ENCODE data around the gene IGFBP4.

IGFBP4 gene

DNA sequence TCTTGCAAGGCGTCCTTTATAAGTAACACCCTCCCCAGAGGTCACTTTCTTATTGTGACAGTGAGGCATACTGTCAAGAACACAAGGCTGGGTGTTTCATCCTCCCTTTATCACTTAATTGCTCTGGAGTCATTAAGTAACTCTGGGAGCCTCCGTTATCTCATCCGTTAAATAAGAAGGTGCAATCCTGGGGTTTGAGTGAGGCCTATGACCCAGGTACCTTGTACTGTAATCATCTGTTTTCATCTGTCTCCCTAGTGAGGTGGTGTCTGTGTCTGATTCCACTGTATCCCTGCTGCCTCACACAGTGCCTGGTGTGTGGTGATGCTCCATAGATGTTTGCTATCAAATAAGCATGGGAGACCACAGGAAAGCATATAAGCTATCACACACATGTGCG is 40.4 kb downstream of the IGFBP4 start:
- H3K36me3 ChIP-seq (ENCODE audit: control insufficient read depth, insufficient read depth, low read length), result no peaks in the 10 kb centered on the region
- H3K9ac ChIP-seq (ENCODE audit: low read length), result no peak overlapping the region
- H3K27ac ChIP-seq (ENCODE audit: low read depth, low read length), result no peak overlapping the region
- H3K27me3 ChIP-seq (ENCODE audit: control insufficient read depth, insufficient read depth, low read length), result no peaks in the 10 kb centered on the region
- H3K4me3 ChIP-seq (ENCODE audit: low read length), result no peak overlapping the region
- H3K4me1 ChIP-seq (ENCODE audit: control insufficient read depth, insufficient read depth, low read length), result peaks cover 17% of the 10 kb centered on the region

DNA sequence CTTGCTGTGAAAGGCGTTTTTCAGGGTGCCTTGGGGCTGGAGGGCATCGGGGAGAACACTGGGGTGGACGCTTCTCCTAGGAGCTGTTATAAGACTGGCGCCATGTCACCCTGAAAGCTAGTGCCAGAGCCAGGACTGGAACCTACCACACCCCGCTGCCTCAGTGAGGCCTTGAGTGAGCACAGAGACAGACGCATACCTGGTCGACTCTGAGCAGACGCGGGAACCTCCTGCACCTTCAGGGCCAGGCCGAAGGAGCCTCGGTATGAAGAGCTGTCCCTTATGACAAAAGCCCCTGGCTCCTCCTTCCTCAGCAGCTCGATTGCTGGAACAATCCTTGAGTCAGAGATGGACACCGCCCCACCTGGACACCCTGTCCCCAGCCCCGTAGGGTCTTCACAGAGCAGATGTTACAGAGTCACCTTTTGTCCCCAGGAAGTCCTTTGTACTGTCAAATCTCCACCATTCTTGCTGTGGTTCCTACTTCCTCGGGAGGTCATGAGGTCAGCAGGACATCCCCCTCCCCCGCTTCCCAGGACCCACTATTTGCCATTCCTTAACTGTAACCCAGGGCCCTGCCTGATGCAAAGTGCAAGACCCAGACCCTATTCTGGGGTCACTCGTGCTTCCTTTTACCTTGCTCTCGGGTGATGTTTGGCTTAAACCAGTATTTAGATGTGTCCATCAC is 41.2 kb downstream of the IGFBP4 start:
- H3K4me1 ChIP-seq (ENCODE audit: control insufficient read depth, insufficient read depth, low read length), result peaks cover 17% of the 10 kb centered on the region
- no peak overlapping the region for H3K27ac ChIP-seq (ENCODE audit: low read depth, low read length)
- H3K9ac ChIP-seq (ENCODE audit: low read length), result no peak overlapping the region
- H3K36me3 ChIP-seq (ENCODE audit: control insufficient read depth, insufficient read depth, low read length), result no peaks in the 10 kb centered on the region
- no peaks in the 10 kb centered on the region for H3K27me3 ChIP-seq (ENCODE audit: control insufficient read depth, insufficient read depth, low read length)
- no peak overlapping the region for H3K4me3 ChIP-seq (ENCODE audit: low read length)

DNA sequence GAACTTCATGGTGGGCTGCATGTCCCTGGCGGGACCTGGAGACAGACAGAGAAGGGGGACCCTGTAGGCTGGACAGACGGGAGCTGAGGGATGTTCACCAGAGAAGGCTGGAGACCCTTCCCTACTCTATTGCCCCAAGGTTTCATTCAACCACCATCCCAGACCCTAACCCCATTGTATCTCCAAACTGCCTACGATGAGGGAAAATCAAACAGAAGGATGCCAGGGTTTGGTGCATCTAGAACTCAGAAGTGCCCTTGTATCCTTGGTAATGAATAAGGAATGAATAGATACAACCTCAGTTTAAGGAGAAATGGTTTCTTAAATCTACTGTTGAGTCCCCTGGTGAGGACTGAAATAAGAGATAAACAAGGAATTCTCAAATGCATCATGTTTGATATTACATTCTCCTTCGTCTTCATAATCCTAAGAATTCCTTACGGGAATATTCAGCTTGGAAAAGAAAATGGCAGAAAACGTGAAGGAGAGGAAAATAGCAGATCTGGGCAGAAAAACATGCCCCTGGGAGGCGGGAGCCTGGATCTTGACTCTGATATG is 41.8 kb downstream of the IGFBP4 start:
- H3K27ac ChIP-seq (ENCODE audit: low read depth, low read length), result no peak overlapping the region
- no peaks in the 10 kb centered on the region for H3K27me3 ChIP-seq (ENCODE audit: control insufficient read depth, insufficient read depth, low read length)
- peaks cover 21% of the 10 kb centered on the region for H3K4me1 ChIP-seq (ENCODE audit: control insufficient read depth, insufficient read depth, low read length)
- H3K36me3 ChIP-seq (ENCODE audit: control insufficient read depth, insufficient read depth, low read length), result no peaks in the 10 kb centered on the region
- H3K9ac ChIP-seq (ENCODE audit: low read length), result no peak overlapping the region
- H3K4me3 ChIP-seq (ENCODE audit: low read length), result no peak overlapping the region

DNA sequence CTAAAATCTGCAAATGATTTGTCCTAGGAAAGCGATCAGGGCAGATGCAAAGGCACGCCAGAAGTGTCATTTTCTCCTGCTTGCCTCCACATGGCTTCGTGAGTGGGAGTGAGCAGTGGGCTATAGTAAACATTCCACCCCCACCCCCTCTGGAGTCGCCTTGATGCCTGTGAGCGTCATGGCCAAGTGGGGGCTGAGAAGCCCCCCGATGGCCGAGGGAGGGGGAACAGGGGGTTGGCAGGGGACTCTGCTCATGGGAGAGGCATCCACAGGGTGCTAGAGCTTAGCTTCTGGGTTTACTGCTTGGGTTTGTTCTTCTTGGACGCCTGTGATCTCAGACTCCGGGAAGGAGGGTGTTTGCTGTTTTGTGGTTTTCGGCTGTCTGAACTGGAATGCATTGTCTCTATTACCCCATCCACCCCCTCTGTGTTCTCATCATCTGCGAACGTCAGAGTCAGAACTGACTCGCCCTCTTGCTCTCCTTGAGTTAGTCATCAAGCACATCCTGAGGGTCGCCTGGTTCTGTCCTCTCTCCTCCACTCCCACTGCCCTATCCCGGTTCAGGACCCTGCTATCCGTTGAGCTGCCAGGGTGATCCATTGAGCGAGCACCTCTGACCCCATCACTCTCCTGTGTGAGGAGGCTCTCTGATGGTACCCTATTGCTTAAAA is 42.7 kb downstream of the IGFBP4 start:
- no peak overlapping the region for H3K27ac ChIP-seq (ENCODE audit: low read depth, low read length)
- H3K27me3 ChIP-seq (ENCODE audit: control insufficient read depth, insufficient read depth, low read length), result no peaks in the 10 kb centered on the region
- no peaks in the 10 kb centered on the region for H3K36me3 ChIP-seq (ENCODE audit: control insufficient read depth, insufficient read depth, low read length)
- H3K4me3 ChIP-seq (ENCODE audit: low read length), result no peak overlapping the region
- peaks cover 29% of the 10 kb centered on the region for H3K4me1 ChIP-seq (ENCODE audit: control insufficient read depth, insufficient read depth, low read length)
- H3K9ac ChIP-seq (ENCODE audit: low read length), result no peak overlapping the region

DNA sequence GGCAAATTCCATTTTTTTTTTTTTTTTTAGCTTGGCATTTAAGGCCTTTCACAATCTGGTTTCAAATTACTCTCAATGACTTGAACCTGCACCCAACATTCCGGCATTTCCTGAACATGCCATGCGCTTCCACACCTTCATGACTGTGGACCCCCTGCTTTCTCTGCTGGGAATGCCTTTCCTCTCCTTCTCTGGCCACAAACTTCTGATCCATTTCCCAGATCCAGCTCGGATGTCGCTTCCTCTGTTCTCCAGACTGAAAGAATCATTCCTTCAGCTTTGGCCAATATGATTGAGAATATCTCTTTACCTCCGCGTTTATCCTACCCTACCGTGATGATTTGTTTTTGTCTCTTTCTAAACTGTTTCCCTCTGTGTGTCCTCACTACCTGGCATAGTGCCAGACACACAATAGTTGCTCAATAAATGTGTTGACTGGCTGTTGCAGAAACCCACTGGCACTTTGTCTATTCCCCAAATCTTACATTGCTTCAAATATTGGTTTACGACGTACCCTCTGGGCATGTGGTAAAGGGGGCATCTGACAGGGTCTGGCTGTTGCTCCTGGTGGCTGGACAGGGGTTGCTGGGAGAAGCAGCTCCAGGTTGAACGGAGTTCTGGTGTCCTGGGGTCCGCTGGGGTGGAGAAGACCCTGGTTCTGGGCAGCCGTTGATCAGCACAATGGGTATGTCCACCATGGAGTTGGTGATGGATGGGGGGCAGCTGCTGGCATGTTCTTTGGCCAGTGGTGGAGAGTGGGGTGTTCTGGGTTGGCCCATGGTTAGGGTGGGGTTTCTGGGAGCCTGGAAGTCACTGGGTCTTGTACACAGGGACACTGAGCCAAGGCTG is 43.5 kb downstream of the IGFBP4 start:
- Histone ChIP-seq H3K36me3 (ENCODE audit: control insufficient read depth, insufficient read depth, low read length) (no peaks in the 10 kb centered on the region), H3K9ac (ENCODE audit: low read length) (no peak overlapping the region), H3K4me1 (ENCODE audit: control insufficient read depth, insufficient read depth, low read length) (peaks cover 34% of the 10 kb centered on the region), H3K27me3 (ENCODE audit: control insufficient read depth, insufficient read depth, low read length) (no peaks in the 10 kb centered on the region), H3K4me3 (ENCODE audit: low read length) (no peak overlapping the region), H3K27ac (ENCODE audit: low read depth, low read length) (peak overlapping the region; percentile 72)

DNA sequence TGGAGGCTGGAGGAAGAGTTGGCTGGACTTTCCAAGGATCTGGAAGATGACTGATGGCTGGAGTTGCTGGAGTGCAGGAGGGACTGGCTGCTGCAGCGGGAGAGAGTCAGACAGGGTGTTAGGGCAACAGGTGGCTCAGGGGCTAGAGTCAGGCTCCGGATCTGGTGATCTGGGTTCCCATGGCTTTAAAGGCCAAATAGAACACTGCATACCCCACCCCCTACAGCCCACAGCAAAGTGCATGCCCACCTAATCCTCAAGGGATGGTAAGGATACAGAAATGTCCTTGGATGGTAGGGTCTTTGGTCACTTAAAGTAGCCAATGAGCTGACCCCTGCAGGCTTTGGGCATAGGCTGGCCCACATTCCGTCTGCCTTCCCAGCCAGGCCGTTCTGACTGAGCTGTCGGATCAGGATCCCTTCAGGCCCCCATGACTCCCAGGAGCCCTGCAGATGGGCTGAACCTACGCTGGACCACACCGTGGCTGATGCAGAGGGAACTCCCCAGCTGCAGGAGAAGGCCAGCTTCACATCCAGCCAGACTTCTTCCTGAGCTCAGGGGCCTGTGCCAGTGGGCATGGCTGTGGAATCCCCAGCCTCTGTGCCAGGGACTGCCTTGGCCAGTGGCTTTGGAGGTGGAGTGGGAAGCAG is 44.2 kb downstream of the IGFBP4 start:
- no peaks in the 10 kb centered on the region for H3K36me3 ChIP-seq (ENCODE audit: control insufficient read depth, insufficient read depth, low read length)
- H3K27me3 ChIP-seq (ENCODE audit: control insufficient read depth, insufficient read depth, low read length), result no peaks in the 10 kb centered on the region
- peaks cover 34% of the 10 kb centered on the region for H3K4me1 ChIP-seq (ENCODE audit: control insufficient read depth, insufficient read depth, low read length)
- no peak overlapping the region for H3K9ac ChIP-seq (ENCODE audit: low read length)
- peak overlapping the region; percentile 72 for H3K27ac ChIP-seq (ENCODE audit: low read depth, low read length)
- H3K4me3 ChIP-seq (ENCODE audit: low read length), result no peak overlapping the region

DNA sequence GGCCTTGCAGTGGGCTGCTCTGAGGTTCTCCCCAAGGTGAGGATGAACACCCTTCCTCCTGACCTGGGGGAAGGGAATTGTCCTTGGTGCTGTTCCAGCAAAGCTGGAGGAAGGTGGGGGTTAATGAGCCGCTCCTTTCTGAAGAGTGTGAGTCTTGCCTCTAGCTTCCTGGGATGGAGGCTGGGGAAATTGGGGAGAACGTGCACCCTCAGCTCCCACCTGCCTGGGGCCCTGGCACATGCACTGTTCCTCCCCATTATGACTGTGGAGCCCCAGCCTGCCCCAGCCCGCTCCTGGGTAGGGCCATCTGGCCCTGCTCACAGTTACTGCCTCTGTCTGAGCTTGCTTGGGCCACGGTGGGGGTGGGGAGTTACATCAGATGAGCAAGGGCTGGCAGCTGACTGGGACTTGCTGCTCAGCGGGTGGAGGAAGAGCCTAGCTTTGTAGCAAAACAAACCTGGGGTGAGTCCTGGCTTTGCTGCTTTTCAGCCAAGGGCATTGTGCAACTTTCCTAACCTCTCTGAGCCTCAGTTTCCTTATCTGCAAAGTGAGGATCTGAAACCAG is 47.1 kb downstream of the IGFBP4 start:
- no peaks in the 10 kb centered on the region for H3K36me3 ChIP-seq (ENCODE audit: control insufficient read depth, insufficient read depth, low read length)
- H3K9ac ChIP-seq (ENCODE audit: low read length), result no peak overlapping the region
- H3K4me3 ChIP-seq (ENCODE audit: low read length), result peak overlapping the region; percentile 4
- H3K27ac ChIP-seq (ENCODE audit: low read depth, low read length), result peak overlapping the region; percentile 87
- peaks cover 34% of the 10 kb centered on the region for H3K4me1 ChIP-seq (ENCODE audit: control insufficient read depth, insufficient read depth, low read length)
- H3K27me3 ChIP-seq (ENCODE audit: control insufficient read depth, insufficient read depth, low read length), result no peaks in the 10 kb centered on the region

DNA sequence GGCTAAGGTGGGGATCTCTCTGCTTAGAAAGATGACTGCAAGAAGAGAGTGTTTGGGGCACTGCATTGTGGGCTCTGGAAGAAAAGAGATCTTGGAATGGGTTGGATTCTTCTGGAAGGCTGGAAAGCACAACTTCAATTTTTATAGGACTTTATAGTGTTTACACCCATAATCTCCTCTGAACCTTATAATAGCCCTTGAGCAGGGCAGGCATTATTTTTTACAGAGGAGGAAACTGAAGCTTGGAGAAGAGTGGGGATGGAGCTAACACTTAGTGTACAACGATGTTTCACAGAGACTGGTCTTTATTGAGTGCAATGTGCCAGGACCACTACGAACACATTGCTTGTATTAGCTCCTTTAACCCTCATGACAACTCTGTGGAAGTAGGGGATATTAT is 47.7 kb downstream of the IGFBP4 start:
- Histone ChIP-seq H3K9ac (ENCODE audit: low read length) (no peak overlapping the region), H3K27ac (ENCODE audit: low read depth, low read length) (peak overlapping the region; percentile 87), H3K27me3 (ENCODE audit: control insufficient read depth, insufficient read depth, low read length) (no peaks in the 10 kb centered on the region), H3K36me3 (ENCODE audit: control insufficient read depth, insufficient read depth, low read length) (no peaks in the 10 kb centered on the region), H3K4me3 (ENCODE audit: low read length) (peak overlapping the region; percentile 4), H3K4me1 (ENCODE audit: control insufficient read depth, insufficient read depth, low read length) (peaks cover 34% of the 10 kb centered on the region)

DNA sequence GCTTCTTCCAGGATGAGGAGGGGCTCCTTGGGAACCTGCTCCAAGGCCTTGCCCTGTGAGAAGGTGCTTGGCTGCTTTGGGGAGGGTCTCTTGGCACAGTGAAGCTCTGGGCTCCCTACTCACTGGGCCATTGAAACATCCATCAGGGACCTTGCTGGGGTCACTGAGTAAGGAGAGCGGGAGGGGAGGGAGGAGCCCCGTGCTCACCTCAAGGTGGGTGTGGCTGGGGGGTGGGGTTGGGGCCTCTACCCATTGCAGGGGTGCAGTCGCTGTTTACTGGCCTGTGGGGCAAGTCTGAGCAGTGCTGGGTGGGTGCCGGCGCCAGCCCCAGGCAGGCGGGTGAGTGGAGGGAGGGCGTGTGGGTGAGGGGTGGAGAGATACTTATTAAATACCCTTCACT is 48.2 kb downstream of the IGFBP4 start:
- no peaks in the 10 kb centered on the region for H3K27me3 ChIP-seq (ENCODE audit: control insufficient read depth, insufficient read depth, low read length)
- H3K27ac ChIP-seq (ENCODE audit: low read depth, low read length), result peak overlapping the region; percentile 87
- peaks cover 33% of the 10 kb centered on the region for H3K4me1 ChIP-seq (ENCODE audit: control insufficient read depth, insufficient read depth, low read length)
- no peak overlapping the region for H3K9ac ChIP-seq (ENCODE audit: low read length)
- no peak overlapping the region for H3K4me3 ChIP-seq (ENCODE audit: low read length)
- no peaks in the 10 kb centered on the region for H3K36me3 ChIP-seq (ENCODE audit: control insufficient read depth, insufficient read depth, low read length)

DNA sequence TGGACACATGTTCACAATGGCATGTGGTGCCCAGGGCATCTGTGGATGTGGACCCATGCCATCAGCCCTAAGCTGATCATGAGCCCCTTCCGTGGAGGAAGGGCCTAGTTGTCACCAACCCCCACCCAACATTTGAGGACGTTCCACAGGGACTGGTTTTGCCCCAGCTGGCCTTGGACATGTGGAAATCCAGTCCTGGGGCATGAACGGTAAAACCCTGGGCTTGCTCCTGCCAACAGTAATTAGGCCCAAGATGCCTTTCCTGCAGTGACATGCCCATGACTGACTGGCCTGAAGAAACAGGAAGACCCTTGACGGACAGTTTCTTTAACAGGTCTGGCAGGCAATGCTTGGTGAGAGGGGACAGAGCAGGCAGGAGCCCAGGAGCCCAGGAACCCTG is 50.4 kb downstream of the IGFBP4 start:
- Histone ChIP-seq H3K4me3 (ENCODE audit: low read length) (no peak overlapping the region), H3K4me1 (ENCODE audit: control insufficient read depth, insufficient read depth, low read length) (peaks cover 28% of the 10 kb centered on the region), H3K27me3 (ENCODE audit: control insufficient read depth, insufficient read depth, low read length) (no peaks in the 10 kb centered on the region), H3K9ac (ENCODE audit: low read length) (no peak overlapping the region), H3K27ac (ENCODE audit: low read depth, low read length) (no peak overlapping the region), H3K36me3 (ENCODE audit: control insufficient read depth, insufficient read depth, low read length) (no peaks in the 10 kb centered on the region)

DNA sequence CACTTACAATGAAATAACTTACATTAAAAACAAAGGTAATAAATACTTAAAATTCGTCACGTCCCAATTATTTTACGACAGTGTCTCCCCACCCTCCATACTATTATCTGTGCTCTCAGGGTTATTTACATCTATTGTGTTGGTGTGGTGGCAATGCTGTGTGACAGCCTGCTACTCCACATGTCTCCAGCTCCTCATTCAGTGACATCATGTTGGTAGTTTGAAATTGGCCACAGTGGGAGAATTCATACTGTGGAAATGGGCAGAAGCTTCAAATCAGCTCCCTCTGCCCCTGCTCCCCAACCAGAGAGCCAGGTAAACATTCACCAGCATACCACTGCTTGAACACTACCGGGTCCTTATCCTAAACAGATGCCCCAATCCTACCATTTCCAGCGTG is 51.9 kb downstream of the IGFBP4 start:
- Histone ChIP-seq H3K27ac (ENCODE audit: low read depth, low read length) (no peak overlapping the region), H3K4me3 (ENCODE audit: low read length) (no peak overlapping the region), H3K27me3 (ENCODE audit: control insufficient read depth, insufficient read depth, low read length) (no peaks in the 10 kb centered on the region), H3K4me1 (ENCODE audit: control insufficient read depth, insufficient read depth, low read length) (peaks cover 33% of the 10 kb centered on the region), H3K36me3 (ENCODE audit: control insufficient read depth, insufficient read depth, low read length) (no peaks in the 10 kb centered on the region), H3K9ac (ENCODE audit: low read length) (no peak overlapping the region)

DNA sequence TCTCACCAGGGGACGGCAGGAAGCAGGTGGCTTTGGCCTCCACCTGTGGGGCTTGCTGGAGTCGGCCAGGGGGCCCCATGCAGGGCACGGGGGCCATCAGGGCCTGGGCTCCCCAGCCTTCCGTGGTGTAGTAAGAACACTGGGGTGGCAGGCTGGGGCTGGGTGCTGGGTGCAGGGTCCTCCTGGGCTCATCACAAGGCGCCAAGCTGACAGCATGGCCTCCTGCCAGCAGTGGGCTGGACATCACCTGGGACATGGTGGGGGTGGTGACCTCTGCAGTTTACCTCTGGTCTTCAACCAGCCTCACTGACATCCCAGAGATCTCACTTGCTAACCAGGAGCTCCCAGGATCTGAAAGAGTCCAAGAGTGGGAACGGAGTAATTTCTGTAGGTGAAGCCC is 52.9 kb downstream of the IGFBP4 start:
- no peak overlapping the region for H3K9ac ChIP-seq (ENCODE audit: low read length)
- H3K27ac ChIP-seq (ENCODE audit: low read depth, low read length), result no peak overlapping the region
- H3K27me3 ChIP-seq (ENCODE audit: control insufficient read depth, insufficient read depth, low read length), result no peaks in the 10 kb centered on the region
- peaks cover 30% of the 10 kb centered on the region for H3K4me1 ChIP-seq (ENCODE audit: control insufficient read depth, insufficient read depth, low read length)
- no peak overlapping the region for H3K4me3 ChIP-seq (ENCODE audit: low read length)
- no peaks in the 10 kb centered on the region for H3K36me3 ChIP-seq (ENCODE audit: control insufficient read depth, insufficient read depth, low read length)
